Kidney glomerular epithelial cell (primary cell): Measurements from ENCODE around the gene COL13A1.

Experiments used
- DNase-seq: peaks from one replicate; lab custom pipeline; 2025; lab: John Stamatoyannopoulos, UW

Gene COL13A1

GRCh38 chr10:69951658-69952057, 150.0 kb downstream of the COL13A1 start:
- no peak for DNase-seq

DNA sequence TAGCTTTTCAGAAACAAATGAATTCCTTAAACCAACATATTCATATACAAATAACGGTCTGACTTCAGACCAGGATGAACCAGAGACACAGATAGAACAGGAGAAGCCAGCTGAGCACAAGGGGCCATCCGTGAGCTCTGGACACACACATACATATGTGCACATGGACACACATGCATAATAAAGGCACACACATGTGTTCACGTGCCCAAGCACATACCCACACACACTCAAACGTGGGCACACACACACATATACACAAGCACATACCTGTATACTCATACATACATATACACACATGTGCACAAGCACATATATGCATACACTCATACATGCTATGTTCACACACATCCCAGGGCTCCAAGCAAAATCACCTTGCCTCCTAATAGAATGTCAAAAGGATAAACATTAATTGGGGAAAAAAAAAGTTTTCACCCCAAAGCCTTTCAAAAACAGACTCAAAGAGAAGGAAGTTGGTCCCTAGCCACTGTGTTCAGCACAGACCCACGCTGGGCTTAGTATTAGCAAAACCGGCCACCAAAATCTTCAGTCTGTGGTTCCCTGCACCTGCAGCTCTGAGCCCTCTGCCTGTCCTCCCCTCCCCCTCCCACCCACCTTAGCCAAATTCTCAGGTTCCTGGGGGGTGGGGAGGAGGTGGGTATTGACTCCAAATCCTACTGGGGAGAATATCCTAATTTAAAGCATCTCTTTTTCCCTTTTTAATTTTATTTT, 150.5 kb downstream of the COL13A1 start:
- no peak for DNase-seq

- DNase-seq, result no peak
Observed at GRCh38 chr10:69952821-69953221, 151.1 kb downstream of the COL13A1 start.

DNA sequence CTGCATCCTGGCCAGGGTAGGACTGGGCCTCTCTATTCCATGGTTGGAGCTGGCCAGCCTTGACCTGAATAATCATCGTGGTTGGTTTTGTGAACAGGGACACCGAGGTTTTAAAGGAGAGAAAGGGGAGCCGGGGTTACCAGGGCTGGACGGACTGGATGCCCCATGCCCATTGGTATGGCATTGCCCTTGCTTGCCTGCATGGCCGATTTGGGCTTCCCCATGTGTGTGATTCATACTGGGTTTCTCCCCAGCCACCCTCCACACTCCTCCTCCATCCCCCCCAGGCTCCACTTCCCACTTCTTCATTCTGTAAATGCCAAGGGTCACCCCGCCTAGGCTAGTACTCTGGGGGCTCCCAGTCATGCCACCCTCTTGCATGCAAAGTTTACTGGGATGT, 152.1 kb downstream of the COL13A1 start:
- DNase-seq, result no peak

- DNase-seq, result no peak
Observed at GRCh38 chr10:69955211-69955805, 153.6 kb downstream of the COL13A1 start.

DNA sequence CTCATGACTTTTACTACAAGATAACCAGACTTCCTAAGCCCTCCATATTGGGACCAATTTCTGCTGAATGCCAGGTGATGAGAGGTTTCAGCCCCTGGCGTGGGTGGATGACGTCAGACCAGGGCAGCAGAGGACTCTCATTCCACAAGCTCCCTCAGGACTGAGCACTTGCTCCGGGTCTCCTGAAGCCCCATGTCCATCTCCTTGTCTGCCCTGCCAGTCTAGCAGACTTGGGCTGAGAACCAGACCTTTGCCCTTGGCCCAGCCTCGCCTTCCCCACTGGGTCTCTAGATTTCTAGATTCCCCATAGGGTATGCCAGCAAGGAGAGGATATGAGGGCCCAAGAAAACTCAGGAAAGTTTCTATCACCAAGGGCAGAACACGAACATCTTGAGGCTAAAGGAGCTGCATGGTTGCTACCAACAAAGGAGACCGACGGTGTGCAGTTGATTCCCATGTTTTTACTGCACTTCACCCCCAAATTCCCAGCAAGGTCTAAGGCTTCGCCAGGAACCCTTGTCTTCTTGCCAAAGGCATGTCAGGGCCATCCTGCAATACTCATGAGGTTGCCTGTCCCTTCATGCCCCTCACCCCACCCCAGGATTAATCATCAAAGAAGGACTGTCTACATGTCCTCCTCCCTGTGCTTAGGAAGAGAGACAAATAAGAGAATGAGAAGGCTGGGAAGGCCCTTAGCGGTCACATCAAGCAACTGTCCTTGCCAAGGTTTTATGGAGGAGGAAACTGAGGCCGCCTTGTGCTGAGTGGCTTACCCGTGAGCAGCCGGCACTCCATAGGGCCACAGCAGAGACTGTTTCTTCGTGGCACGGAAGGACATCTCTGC, 154.4 kb downstream of the COL13A1 start:
- DNase-seq, result no peak

DNA sequence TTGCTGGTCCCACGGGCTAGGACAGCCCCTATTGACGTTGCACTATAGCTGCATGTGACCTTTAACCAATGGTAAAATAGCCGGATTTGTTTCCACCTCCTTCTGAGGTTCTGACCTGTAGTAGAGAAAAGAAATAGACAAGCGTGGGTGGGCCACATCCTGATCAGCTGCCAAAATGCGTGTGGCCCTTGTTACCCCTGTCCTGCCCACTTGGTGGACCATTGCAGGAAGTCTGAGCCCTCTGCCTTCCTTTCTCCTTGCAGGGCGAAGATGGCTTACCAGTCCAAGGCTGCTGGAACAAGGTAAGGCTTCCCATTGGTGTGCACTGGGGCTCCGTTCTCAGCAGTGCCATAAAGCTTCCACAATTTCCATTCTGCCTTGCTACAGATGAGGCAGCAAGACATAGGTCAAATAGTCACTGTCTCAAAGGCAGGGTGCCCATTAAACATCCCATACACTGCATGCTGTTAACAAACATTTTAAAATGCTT, 155.1 kb downstream of the COL13A1 start:
- no peak for DNase-seq

DNA sequence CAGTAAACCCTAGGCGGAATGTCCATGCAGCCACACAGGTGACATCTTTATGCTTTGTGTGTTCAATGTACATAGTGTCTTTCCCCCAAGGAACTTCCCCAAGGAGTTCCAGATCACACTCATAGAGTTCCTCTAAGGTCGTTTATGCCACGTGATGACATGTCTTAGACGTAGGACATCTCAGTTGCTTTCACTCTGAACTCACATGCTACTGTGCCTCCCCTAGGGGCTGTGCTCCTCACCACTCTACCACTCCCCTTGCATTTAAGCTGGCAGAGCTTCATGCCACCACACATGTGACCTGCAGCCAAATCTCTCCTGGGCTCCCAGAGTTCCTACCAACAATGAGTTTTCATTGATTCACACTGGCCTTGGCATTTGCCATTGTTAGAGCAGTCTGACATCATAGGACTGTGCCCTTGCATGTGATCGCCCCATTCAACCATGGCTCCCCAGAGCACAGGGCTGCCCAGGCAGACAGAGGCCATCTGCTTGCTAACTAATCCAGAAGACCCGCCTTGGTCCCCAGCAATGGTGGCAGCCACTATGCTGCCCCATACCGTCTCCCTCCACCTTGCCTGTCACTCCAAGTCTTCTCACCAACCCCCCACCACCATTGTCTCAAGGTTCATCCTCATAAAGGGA, 155.7 kb downstream of the COL13A1 start:
- no peak for DNase-seq

- peak; percentile 32 for DNase-seq
Observed at GRCh38 chr10:69957886-69958555, 156.3 kb downstream of the COL13A1 start.

GRCh38 chr10:69958556-69958902, 156.8 kb downstream of the COL13A1 start:
- no peak for DNase-seq

DNA sequence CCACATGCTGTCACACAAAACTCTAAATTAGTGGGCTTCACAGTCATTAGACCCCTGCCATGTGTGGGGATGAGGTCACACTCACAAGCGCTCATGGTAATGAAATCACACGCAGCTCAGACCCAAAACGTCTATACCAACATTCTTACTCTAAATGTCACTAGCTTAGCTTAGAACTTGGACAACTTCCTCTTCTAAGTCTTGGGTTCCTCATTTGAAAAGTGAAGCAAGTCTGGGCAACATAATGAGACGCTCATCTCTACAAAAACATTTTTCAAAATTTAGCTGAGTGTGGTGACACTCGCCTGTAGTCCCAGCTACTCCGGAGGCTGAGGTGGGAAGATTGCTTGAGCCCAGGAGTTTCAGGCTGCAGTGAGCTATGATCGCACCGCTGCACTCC, 158.2 kb downstream of the COL13A1 start:
- no peak for DNase-seq

- DNase-seq, result no peak
Observed at GRCh38 chr10:69960606-69960987, 158.9 kb downstream of the COL13A1 start.

DNA sequence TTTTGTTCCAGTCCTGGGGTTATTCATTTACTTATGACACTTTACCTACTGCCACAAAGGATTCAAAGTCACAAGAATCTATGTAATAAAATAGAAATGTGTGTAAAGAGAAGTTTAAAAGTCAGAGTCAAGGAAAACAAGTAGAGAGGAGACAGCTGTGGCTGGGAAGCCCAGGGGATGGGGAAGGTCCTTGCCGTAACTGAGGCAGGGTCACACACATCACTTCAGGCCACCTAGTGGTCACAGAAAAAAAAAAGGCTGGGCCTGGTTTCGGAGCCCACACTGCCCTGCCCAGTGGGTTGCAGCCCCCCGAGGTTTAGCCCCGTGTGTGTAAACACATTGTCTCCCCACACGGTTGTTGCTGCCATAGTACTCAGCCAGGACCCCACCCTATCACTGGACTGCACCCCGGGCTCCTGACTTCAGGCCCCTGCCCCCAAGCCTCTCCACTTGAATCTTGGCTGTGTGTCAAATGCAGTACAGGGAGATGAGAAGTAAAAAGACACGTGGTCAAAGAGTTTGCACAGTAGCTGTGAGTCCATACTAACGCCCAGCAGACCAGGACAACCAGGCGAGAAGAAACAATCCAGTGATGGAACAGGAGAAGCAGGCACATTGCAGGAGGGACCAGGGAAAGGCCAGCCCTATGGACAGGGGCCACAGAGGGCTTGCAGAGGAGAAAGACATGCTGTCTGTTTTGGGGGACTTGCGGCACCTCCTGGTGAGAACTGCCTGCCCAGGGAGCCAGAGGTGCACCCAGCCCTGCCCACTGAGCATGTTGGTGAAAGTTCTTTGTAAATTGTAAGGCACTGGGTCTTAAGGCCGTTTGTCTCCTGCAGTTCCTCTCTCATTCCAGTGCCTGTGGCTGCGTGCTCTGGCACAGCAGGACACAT, 159.5 kb downstream of the COL13A1 start:
- no peak for DNase-seq

GRCh38 chr10:69961881-69962745, 160.4 kb downstream of the COL13A1 start:
- no peak for DNase-seq

GRCh38 chr10:69962746-69963135, 161.0 kb downstream of the COL13A1 start:
- DNase-seq, result no peak

- DNase-seq, result no peak
Observed at GRCh38 chr10:69963178-69963834, 161.6 kb downstream of the COL13A1 start.

- DNase-seq, result no peak
Observed at GRCh38 chr10:69963835-69964710, 162.4 kb downstream of the COL13A1 start.

DNA sequence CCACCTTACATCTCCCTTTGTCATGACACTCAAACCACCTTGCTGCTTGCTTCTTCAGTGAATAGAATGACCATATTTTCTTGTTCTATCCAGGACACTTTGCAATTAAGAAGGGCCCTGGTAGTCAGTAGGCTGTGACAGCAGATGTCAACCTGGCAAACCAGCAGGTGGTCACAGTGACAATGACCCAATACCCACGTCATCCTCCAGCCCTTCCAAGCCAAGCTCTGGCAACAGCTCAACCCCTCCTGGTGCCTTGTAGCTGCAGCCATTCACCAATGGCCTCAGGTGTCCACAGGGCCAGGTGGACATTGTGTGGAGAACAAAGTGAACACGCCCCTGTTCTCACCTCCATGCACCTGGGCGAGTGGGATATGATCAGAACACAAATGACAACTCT, 163.4 kb downstream of the COL13A1 start:
- DNase-seq, result no peak
